Measurements from ENCODE around the gene ATRNL1. TPM values are rescaled to one million over a fixed set of nuclear protein-coding genes. Genes with fewer than 3 reads are reported as not detected.

Gene ATRNL1
- total RNA-seq, 2 experiments from 2014 or later: 0.41 to 1.0 TPM

DNA sequence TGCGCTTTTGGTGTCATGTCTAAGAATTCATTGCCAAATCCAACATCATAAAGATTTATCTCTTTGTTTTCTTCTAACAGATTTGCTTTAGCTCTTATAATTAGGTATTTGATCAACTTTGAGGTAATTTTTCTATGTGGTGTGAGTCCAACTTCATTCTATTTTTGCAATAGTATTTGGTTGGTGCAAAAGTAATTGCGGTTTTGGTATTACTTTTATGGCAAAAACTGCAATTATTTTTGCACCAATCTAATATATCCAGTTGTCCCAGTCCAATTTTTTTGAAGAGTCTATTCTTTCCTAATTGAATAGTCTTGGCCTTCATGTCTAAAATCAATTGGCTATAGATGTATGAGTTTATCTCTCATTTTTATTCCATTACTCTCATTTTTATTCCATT, 535.5 kb downstream of the ATRNL1 start:
- no peaks in the 10 kb centered on the region for H3K36me3 Mint-ChIP-seq
- DNase-seq: no peak
- no peak overlapping the region for H3K4me3 Mint-ChIP-seq
- H3K27ac Mint-ChIP-seq: no peak overlapping the region
- H3K4me1 Mint-ChIP-seq: no peaks in the 10 kb centered on the region
- H3K27me3 Mint-ChIP-seq: no peaks in the 10 kb centered on the region
- H3K9me3 Mint-ChIP-seq: peaks cover 1% of the 10 kb centered on the region

DNA sequence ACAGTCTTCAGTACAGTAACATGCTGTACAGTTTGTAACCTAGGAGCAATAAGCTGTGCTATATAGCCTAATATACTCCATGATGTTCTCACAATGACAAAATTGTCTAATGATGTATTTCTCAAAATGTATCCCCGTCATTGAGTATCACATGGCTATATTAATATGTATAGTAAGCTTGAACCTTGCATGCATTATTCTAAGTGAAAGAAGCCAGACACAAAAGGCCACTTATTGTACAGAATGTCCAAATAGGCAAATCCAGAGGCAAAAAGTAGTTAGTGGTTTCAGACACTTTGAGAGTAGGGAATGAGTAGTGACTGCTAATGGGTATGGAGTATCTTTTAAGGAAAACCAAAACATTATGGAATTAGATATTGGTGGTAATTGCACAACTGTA, 545.1 kb downstream of the ATRNL1 start:
- no peak overlapping the region for H3K27ac Mint-ChIP-seq
- peaks cover 4% of the 10 kb centered on the region for H3K9me3 Mint-ChIP-seq
- H3K27me3 Mint-ChIP-seq: no peaks in the 10 kb centered on the region
- no peak overlapping the region for H3K4me3 Mint-ChIP-seq
- H3K36me3 Mint-ChIP-seq: no peaks in the 10 kb centered on the region
- H3K4me1 Mint-ChIP-seq: no peaks in the 10 kb centered on the region
- DNase-seq: no peak

DNA sequence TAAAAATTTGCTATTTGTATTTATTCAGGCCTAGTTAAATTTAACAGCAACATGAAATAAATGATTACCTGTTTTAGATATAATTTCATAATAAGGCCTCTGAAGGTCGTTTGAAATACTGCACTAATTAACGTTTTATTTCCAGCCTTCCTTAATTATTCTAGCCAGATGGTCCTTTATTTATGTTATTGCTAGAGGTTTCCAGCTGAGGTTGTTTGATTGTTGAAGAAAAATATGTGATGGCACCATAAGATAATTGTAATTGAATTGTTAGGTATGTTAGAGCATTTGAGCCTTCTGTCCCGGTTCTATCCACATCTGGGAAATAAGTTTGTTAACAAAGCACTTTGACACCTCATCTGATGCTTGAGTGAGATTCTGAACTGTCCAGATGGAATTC, 556.1 kb downstream of the ATRNL1 start:
- no peaks in the 10 kb centered on the region for H3K36me3 Mint-ChIP-seq
- no peaks in the 10 kb centered on the region for H3K27me3 Mint-ChIP-seq
- no peak overlapping the region for H3K4me3 Mint-ChIP-seq
- H3K27ac Mint-ChIP-seq: no peak overlapping the region
- H3K4me1 Mint-ChIP-seq: no peaks in the 10 kb centered on the region
- no peak for DNase-seq
- H3K9me3 Mint-ChIP-seq: peaks cover 4% of the 10 kb centered on the region

DNA sequence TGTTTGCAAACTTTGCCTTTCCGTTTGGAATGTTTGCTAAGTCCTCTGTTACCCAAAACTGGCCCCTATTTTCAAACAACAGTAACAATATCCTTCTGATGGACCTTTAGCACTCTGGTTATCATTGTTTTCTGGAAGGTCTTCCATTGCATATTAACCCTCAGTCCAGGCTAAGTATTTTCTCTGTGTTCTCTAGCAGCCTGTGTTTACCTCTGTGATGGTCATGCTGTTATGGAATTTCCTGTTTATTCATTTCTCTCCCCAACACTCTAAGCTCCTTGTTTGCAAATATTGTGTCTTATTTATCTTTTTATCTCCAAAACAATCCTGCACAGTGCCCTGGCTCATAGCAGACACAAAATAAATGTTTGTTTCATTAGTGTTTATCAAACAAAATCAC, 560.3 kb downstream of the ATRNL1 start:
- H3K27ac Mint-ChIP-seq: no peak overlapping the region
- H3K9me3 Mint-ChIP-seq: peaks cover 2% of the 10 kb centered on the region
- DNase-seq: no peak
- H3K27me3 Mint-ChIP-seq: no peaks in the 10 kb centered on the region
- no peaks in the 10 kb centered on the region for H3K36me3 Mint-ChIP-seq
- H3K4me3 Mint-ChIP-seq: no peak overlapping the region
- no peaks in the 10 kb centered on the region for H3K4me1 Mint-ChIP-seq

DNA sequence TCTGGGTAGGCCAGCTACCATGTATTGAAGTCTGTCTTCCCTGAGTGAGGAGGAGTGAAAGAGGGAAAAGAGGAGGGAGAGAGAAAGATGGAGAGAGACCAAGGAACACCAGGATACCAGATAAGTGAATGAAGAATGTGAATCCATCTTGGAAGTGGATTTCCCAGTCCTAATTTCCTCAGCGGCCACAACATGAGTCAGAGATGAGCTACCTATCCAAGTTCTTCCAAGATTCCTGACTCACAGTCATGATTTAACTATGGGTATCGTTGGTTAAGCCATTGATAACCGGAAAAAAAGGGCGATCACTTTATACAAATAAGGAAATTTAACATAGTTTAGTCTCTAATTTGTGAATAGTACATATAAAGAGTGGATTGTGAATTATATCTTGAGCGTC, 561.8 kb downstream of the ATRNL1 start:
- H3K27ac Mint-ChIP-seq: no peak overlapping the region
- no peaks in the 10 kb centered on the region for H3K4me1 Mint-ChIP-seq
- no peak overlapping the region for H3K4me3 Mint-ChIP-seq
- H3K9me3 Mint-ChIP-seq: peaks cover 2% of the 10 kb centered on the region
- H3K27me3 Mint-ChIP-seq: no peaks in the 10 kb centered on the region
- DNase-seq: no peak
- no peaks in the 10 kb centered on the region for H3K36me3 Mint-ChIP-seq

DNA sequence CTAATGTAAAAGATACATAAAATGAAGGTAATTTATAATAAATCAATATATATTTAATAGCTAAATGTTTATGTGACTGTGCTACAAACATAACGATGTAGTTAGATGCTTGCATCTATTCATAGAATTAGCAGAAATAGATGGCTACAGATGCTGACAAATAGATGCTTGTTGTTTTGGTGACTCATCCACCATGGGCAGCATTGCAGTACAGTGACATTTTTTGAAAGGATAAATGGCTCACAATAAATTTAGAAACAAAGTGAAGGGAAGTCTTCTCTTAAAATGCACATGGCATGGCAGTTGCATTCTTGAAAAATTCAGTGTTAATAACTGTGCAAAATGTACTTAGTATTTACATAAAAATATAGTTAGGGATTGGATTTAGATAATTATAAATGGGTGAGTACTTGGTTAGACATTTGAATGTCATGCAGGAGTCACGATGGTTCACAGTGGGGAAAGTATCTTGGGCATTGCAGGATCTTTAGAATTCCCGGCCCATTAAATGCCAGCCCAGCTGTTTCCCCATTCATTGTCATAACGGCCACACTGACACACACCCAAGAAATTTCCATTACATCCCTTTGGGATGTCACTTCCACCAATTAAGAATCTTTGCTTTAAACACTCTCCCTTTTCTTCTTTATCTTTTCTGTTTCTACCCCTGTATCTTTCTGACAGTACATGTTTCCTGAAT, 564.1 kb downstream of the ATRNL1 start:
- Mint-ChIP-seq H3K27me3 (no peaks in the 10 kb centered on the region), H3K9me3 (no peaks in the 10 kb centered on the region), H3K4me1 (no peaks in the 10 kb centered on the region)

DNA sequence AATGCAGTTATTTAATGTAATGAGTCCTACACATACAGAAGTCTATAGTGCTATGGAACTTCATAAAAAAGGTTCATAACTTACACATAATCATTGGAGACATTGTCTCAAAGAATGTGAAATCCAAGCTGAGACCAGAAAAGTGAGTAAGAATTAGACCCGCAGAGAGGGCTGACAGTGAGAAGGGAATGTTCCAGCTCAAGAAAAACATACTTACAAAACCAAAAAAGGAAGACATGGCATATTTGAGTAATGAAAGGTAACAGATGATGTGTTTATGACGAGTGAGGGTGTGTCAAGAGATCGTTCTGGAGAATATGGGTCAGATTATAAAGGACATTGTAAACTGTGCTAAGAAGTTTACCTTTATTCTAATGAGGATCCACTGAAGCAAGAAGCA, 566.5 kb downstream of the ATRNL1 start:
- H3K27ac Mint-ChIP-seq: no peak overlapping the region
- H3K36me3 Mint-ChIP-seq: no peaks in the 10 kb centered on the region
- DNase-seq: no peak
- no peaks in the 10 kb centered on the region for H3K27me3 Mint-ChIP-seq
- no peak overlapping the region for H3K4me3 Mint-ChIP-seq
- no peaks in the 10 kb centered on the region for H3K9me3 Mint-ChIP-seq
- H3K4me1 Mint-ChIP-seq: no peaks in the 10 kb centered on the region

More for the DNA sequence above, 564.1 kb downstream of the ATRNL1 start:
- Mint-ChIP-seq H3K27ac (no peak overlapping the region), H3K4me3 (no peak overlapping the region), H3K36me3 (no peaks in the 10 kb centered on the region)
- no peak for DNase-seq

DNA sequence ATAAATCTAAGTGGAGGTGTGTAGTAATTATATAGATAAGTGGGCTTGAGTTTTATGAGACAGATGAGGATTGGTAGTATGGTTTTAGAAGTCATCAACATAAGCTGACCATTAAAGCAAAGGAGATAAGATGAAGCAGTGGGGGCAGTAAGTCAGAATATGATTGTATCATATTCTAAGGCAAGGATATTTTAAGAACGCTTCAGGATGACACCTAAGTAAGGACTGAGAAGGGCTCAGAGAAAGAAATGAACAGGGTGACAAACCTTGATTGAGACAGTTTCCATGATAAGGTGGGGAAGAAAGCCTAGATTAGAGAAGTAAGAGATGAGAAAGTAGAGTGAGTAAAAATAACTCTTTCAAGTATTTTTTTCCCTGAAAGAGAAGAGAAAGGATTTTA, 567.2 kb downstream of the ATRNL1 start:
- H3K36me3 Mint-ChIP-seq: no peaks in the 10 kb centered on the region
- H3K9me3 Mint-ChIP-seq: no peaks in the 10 kb centered on the region
- no peak overlapping the region for H3K27ac Mint-ChIP-seq
- no peak overlapping the region for H3K4me3 Mint-ChIP-seq
- DNase-seq: no peak
- H3K27me3 Mint-ChIP-seq: no peaks in the 10 kb centered on the region
- H3K4me1 Mint-ChIP-seq: no peaks in the 10 kb centered on the region

DNA sequence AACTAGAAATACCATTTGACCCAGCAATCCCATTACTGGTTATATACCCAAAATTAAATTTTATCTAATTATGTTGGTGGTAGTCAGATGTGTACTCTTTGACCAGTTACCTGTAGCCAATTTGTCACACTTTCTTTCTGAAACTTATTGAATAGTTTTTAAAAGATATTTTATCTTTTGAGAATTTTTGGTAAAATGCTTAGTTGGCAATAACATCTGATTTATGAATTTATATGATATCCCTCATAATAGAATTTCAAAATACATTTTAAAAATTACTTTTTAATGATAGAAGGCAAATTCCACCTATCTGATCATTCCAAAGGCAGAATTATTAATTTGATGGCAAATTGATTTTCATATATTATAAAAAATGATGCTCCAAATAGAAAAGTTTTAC, 569.3 kb downstream of the ATRNL1 start:
- no peak overlapping the region for H3K27ac Mint-ChIP-seq

DNA sequence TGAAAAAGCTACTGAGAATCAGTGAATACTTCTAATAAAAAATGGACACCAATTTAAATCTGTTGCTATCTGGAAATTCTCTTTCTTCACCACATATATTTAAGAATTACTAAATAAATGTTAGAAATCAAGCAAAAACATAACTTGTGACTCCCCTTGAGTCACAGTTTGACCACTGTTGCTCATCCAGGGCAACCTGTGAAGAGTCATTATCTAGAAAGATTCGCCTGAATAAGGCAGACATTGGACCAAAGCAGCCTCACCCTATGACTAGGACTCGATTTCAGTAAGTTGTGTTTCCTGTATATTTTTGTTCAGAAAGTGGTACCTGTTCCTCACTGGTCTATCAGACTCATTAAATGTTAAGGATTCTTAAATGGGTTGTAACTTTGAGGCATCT, 572.4 kb downstream of the ATRNL1 start:
- Mint-ChIP-seq H3K27ac (no peak overlapping the region), H3K27me3 (no peaks in the 10 kb centered on the region), H3K9me3 (no peaks in the 10 kb centered on the region), H3K4me1 (no peaks in the 10 kb centered on the region), H3K36me3 (no peaks in the 10 kb centered on the region), H3K4me3 (no peak overlapping the region)
- DNase-seq: no peak

More for the DNA sequence above, 569.3 kb downstream of the ATRNL1 start:
- no peaks in the 10 kb centered on the region for H3K4me1 Mint-ChIP-seq
- no peaks in the 10 kb centered on the region for H3K9me3 Mint-ChIP-seq
- no peaks in the 10 kb centered on the region for H3K36me3 Mint-ChIP-seq
- no peak overlapping the region for H3K4me3 Mint-ChIP-seq
- no peak for DNase-seq
- H3K27me3 Mint-ChIP-seq: no peaks in the 10 kb centered on the region

DNA sequence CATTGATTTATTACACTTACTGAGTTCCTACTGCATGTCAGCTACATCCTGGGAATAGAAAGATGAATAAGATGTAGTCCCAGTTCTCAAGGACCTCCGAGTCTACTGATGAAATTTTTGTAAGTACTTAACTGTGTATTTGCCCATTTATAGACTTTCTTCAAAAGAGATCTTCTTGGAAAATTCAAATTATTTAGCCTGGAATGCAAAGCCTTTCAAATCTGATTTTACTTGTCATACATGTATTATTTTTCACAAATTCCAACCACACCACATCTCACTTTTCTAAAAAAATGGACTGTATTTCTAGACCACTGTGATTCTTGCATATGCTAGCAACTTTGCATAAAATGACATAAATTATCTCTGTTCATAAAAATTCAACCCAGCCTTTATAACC, 581.3 kb downstream of the ATRNL1 start:
- H3K36me3 Mint-ChIP-seq: no peaks in the 10 kb centered on the region
- no peaks in the 10 kb centered on the region for H3K4me1 Mint-ChIP-seq
- no peak overlapping the region for H3K4me3 Mint-ChIP-seq
- DNase-seq: no peak
- no peaks in the 10 kb centered on the region for H3K27me3 Mint-ChIP-seq
- H3K27ac Mint-ChIP-seq: no peak overlapping the region
- peaks cover 2% of the 10 kb centered on the region for H3K9me3 Mint-ChIP-seq

DNA sequence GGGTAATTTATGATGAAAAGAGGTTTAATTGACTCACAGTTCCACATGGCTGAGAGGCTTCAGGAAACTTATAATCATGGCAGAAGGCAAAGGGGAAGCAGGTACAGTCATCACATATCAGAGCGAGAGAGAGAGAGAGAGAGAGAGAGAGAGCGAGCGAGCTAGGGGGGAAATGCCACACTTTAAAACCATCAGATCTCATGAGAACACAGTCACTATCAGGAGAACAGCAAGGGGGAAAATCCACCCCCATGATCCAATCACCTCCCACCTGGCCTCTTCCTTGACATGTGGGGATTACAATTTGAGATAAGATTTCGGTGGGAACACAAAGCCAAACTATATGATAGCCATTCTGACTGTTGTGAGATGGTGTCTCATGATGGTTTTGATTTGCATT, 603.6 kb downstream of the ATRNL1 start:
- H3K27ac Mint-ChIP-seq: no peak overlapping the region
- no peaks in the 10 kb centered on the region for H3K4me1 Mint-ChIP-seq
- DNase-seq: no peak
- H3K36me3 Mint-ChIP-seq: no peaks in the 10 kb centered on the region
- H3K27me3 Mint-ChIP-seq: no peaks in the 10 kb centered on the region
- peaks cover 1% of the 10 kb centered on the region for H3K9me3 Mint-ChIP-seq
- no peak overlapping the region for H3K4me3 Mint-ChIP-seq

DNA sequence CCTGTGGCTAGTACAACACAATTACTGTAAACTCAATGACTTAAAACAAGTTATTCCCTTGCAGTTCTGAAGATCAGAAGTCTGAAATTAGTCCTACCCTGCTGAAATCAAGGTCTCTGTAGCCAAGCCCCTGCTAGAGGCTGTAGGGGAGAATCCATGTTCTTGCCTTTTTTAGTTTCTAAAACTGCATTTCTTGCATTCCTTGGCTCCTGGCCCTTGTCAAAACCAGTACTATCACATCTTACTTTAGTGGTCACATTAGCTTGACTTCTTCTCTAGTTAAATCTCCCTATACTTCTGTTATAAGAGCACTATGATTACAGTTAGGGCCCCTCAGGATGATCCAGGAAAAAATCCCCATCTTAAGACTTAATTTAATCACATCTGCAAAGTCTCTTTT, 612.9 kb downstream of the ATRNL1 start:
- no peaks in the 10 kb centered on the region for H3K9me3 Mint-ChIP-seq
- H3K4me1 Mint-ChIP-seq: no peaks in the 10 kb centered on the region
- H3K36me3 Mint-ChIP-seq: no peaks in the 10 kb centered on the region
- no peaks in the 10 kb centered on the region for H3K27me3 Mint-ChIP-seq
- DNase-seq: no peak
- no peak overlapping the region for H3K27ac Mint-ChIP-seq
- no peak overlapping the region for H3K4me3 Mint-ChIP-seq

DNA sequence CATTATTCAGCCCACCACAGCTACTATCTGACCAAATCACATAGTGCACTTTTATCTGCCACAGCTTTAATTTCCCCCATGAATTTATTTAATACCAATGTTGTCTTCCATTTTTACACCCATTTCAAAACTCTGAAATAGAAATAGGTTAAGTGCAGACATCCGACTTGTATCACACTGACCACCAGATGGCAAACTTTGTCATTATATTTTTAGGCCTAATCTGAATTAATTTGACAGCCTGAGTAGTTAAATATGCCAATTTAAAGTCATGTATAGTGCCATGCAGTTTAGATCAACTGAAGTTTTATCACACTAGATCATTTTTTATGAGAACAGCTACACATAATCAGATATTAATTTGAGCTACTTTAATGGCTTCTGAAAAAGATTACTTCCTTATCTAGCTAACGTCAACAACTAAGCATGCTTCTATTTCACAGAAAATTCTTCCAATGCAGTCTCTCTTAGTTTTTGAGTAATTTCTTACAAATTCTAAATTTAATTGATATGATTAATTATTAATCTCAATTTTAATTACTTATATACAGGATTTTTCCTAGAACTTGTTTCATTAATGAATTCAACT, 613.4 kb downstream of the ATRNL1 start:
- Mint-ChIP-seq H3K9me3 (no peaks in the 10 kb centered on the region), H3K27ac (no peak overlapping the region), H3K4me3 (no peak overlapping the region), H3K27me3 (no peaks in the 10 kb centered on the region), H3K36me3 (no peaks in the 10 kb centered on the region), H3K4me1 (no peaks in the 10 kb centered on the region)
- DNase-seq: no peak

DNA sequence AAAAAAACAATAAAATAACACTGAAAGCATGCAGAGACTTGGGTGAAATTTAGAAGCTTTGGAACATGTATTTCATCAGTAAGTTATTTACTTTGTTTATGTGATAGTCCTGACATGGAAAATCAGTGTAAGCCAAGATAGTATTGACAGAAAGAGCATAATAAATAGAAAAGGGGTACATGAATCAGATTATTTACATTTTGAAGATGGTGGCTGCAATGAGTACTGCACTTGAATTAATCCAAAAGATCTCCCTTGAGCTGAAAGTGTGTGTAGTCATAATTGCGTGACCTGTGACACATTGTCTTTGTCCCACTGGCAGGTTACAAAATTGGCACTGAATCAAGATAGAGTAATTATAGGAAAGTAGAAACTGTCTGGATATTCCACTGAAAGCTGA, 617.0 kb downstream of the ATRNL1 start:
- Mint-ChIP-seq H3K27me3 (no peaks in the 10 kb centered on the region), H3K4me3 (no peak overlapping the region), H3K9me3 (no peaks in the 10 kb centered on the region), H3K36me3 (no peaks in the 10 kb centered on the region), H3K27ac (no peak overlapping the region), H3K4me1 (no peaks in the 10 kb centered on the region)
- DNase-seq: no peak

DNA sequence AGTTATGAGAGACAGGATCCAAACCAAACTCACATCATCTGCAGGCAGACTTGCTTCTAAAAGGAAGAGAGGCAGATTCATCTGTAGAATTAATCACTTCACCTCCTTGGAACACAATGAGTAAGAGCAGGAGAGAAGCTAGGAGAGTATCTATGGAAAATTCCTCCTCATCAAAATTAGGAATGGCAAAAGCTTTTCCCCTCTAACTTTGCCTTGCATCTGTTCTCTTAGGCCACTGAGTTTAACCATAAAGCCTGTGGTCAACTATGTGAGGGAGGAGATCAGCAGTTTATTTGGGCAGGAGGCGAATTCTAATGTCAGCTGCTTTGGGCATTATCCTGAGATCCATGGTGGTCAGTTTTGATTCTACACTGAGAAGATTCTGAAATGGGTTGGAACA, 618.1 kb downstream of the ATRNL1 start:
- Mint-ChIP-seq H3K27me3 (no peaks in the 10 kb centered on the region), H3K9me3 (no peaks in the 10 kb centered on the region)

More for the DNA sequence above, 618.1 kb downstream of the ATRNL1 start:
- Mint-ChIP-seq H3K27ac (no peak overlapping the region), H3K36me3 (no peaks in the 10 kb centered on the region), H3K4me1 (no peaks in the 10 kb centered on the region), H3K4me3 (no peak overlapping the region)
- DNase-seq: no peak

Measured in activated naive CD8-positive, alpha-beta T cell treated with anti-CD3 and anti-CD28 coated beads for 36 hours (primary cell).